ENCODE data around the gene MYCN.
"Not testable (repeated sequence)": the region's sequence is repeated elsewhere in the genome, so short reads cannot be mapped to it uniquely, and the experiment has no call there.

Gene MYCN

DNA sequence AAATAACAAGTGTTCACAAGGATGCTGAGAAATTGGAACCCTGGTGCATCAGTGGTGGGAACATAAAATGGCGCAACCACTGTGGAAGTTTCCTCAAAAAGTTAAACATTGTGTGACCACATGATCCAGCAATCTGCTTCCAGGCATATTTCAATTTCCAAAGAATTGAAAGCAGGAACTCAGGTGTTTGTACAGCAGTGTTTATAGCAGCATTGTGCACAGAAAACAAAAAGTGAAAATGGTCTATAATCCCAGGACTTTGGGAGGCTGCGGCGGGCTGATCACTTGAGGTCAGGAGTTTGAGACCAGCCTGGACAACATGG, 38.6 kb upstream of the MYCN start:
- Histone ChIP-seq H3K4me3 (ENCODE audit: low read depth, low read length) (no peak overlapping the region), H3K27me3 (ENCODE audit: control insufficient read depth, insufficient read depth, low read length) (no peaks in the 10 kb centered on the region), H3K79me2 (no peaks in the 10 kb centered on the region), H3K36me3 (ENCODE audit: control insufficient read depth, insufficient read depth, low read length) (no peaks in the 10 kb centered on the region), H3K9me3 (ENCODE audit: control insufficient read depth, low read length) (no peaks in the 10 kb centered on the region), H2AFZ (no peak overlapping the region), H3K9ac (no peak overlapping the region), H3K4me1 (no peaks in the 10 kb centered on the region), H3K4me2 (ENCODE audit: low read length) (no peak overlapping the region), H3K27ac (no peak overlapping the region)
- TF ChIP-seq, protein P1, sequence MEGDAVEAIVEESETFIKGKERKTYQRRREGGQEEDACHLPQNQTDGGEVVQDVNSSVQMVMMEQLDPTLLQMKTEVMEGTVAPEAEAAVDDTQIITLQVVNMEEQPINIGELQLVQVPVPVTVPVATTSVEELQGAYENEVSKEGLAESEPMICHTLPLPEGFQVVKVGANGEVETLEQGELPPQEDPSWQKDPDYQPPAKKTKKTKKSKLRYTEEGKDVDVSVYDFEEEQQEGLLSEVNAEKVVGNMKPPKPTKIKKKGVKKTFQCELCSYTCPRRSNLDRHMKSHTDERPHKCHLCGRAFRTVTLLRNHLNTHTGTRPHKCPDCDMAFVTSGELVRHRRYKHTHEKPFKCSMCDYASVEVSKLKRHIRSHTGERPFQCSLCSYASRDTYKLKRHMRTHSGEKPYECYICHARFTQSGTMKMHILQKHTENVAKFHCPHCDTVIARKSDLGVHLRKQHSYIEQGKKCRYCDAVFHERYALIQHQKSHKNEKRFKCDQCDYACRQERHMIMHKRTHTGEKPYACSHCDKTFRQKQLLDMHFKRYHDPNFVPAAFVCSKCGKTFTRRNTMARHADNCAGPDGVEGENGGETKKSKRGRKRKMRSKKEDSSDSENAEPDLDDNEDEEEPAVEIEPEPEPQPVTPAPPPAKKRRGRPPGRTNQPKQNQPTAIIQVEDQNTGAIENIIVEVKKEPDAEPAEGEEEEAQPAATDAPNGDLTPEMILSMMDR (IDR thresholded peaks at IDR 0.05), result no peak

DNA sequence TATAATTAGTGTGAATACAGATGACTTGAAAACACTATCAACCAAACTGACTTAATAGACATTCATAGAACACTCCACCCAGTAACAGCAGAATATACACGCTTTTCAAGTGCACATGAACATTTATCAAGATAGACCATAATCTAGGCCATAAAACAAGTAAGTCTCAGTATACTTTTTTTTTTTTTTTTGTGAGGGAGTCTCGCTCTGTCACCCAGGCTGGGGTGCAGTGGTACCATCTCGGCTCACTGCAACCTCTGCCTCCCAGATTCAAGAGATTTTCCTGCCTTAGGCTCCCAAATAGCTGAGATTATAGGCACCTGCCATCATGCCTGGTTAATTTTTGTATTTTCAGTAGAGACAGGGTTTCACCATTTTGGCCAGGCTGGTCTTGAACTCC, 36.4 kb upstream of the MYCN start:
- not testable (repeated sequence) for H3K4me3 ChIP-seq (ENCODE audit: low read depth, low read length)

DNA sequence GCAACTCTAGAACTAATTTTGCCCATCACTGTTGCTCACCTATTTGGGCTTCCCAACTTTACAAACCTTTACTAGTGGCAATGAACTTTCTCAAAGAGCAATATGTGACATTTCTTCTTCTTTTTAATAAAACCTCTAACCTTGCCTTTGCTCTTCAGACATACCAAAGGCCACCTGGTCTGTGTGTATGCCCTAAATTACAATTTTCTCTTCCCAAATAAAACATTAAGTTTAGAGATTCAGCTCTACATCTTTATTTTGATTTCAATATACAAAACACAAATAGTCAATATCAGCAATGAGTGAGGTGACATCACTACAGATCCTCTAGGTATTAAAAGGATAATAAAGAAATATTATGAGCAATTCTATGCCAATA, 35.1 kb upstream of the MYCN start:
- Histone ChIP-seq H3K36me3 (ENCODE audit: control insufficient read depth, insufficient read depth, low read length) (no peaks in the 10 kb centered on the region), H3K9me3 (ENCODE audit: control insufficient read depth, low read length) (no peaks in the 10 kb centered on the region), H3K9ac (no peak overlapping the region), H3K4me2 (ENCODE audit: low read length) (no peak overlapping the region), H3K4me3 (ENCODE audit: low read depth, low read length) (no peak overlapping the region), H3K79me2 (no peaks in the 10 kb centered on the region), H3K4me1 (no peaks in the 10 kb centered on the region), H3K27ac (no peak overlapping the region), H2AFZ (no peak overlapping the region), H3K27me3 (ENCODE audit: control insufficient read depth, insufficient read depth, low read length) (no peaks in the 10 kb centered on the region)
- TF ChIP-seq, protein P1 (IDR thresholded peaks at IDR 0.05), result no peak

More for the DNA sequence above, 36.4 kb upstream of the MYCN start:
- H3K9me3 ChIP-seq (ENCODE audit: control insufficient read depth, low read length); H3K4me1 ChIP-seq; H3K79me2 ChIP-seq; H3K4me2 ChIP-seq (ENCODE audit: low read length); H3K27me3 ChIP-seq (ENCODE audit: control insufficient read depth, insufficient read depth, low read length); H2AFZ ChIP-seq; H3K36me3 ChIP-seq (ENCODE audit: control insufficient read depth, insufficient read depth, low read length); H3K9ac ChIP-seq; H3K27ac ChIP-seq: not testable (repeated sequence)

DNA sequence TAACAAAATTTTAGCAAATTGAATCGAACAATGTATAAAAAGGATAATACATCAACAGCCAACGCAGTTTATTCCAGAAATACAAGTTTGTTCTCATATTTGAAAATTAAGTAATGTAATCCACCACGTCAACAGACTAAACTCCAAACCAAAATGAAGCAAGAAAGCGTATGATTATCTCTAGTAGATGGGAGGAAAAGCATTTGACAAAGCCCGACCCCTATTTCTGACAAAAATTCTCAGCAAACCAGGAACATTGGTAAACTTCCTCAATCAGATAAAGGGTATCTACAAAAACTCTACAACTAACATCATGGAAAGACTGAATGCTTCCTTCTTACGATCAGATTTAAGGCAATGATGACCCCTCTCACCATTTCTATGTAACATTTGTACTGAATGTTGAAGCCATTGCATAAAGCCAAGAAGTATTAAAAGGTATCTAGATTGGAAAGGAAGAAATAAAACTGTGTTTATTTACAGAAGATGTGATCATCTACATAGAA, 34.3 kb upstream of the MYCN start:
- no peaks in the 10 kb centered on the region for H3K36me3 ChIP-seq (ENCODE audit: control insufficient read depth, insufficient read depth, low read length)
- no peak overlapping the region for H3K9ac ChIP-seq
- H3K79me2 ChIP-seq, result no peaks in the 10 kb centered on the region
- H3K4me3 ChIP-seq (ENCODE audit: low read depth, low read length), result no peak overlapping the region
- no peaks in the 10 kb centered on the region for H3K27me3 ChIP-seq (ENCODE audit: control insufficient read depth, insufficient read depth, low read length)
- H3K4me1 ChIP-seq, result no peaks in the 10 kb centered on the region
- no peak overlapping the region for H2AFZ ChIP-seq
- H3K9me3 ChIP-seq (ENCODE audit: control insufficient read depth, low read length), result no peaks in the 10 kb centered on the region
- H3K27ac ChIP-seq, result no peak overlapping the region
- no peak overlapping the region for H3K4me2 ChIP-seq (ENCODE audit: low read length)
- TF ChIP-seq, protein P1 (IDR thresholded peaks at IDR 0.05), result no peak

DNA sequence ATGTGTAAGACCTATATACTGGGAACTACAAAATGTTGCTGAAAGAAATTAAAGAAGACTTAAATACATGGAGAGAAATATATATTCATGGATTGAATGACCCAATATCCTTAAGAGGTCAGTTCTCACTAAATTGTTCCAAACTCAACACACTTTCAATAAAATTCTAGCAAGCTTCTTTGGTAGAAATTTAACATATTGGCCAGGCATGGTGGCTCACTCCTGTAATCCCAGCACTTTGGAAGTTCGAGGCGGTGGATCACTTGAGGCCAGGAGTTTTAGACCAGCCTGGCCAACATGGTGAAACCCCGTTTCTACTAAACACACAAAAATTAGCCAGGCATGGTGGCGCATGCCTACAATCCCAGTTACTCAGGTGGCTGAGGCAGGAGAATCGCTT, 33.6 kb upstream of the MYCN start:
- Histone ChIP-seq H3K36me3 (ENCODE audit: control insufficient read depth, insufficient read depth, low read length) (no peaks in the 10 kb centered on the region), H2AFZ (no peak overlapping the region), H3K9me3 (ENCODE audit: control insufficient read depth, low read length) (no peaks in the 10 kb centered on the region), H3K27me3 (ENCODE audit: control insufficient read depth, insufficient read depth, low read length) (no peaks in the 10 kb centered on the region), H3K27ac (no peak overlapping the region), H3K4me2 (ENCODE audit: low read length) (no peak overlapping the region), H3K79me2 (no peaks in the 10 kb centered on the region), H3K4me3 (ENCODE audit: low read depth, low read length) (no peak overlapping the region), H3K4me1 (no peaks in the 10 kb centered on the region), H3K9ac (no peak overlapping the region)
- TF ChIP-seq, protein P1 (IDR thresholded peaks at IDR 0.05), result no peak

Data from parathyroid adenoma (tissue), 2 donors.